Measurements from ENCODE around the gene SMPD4. TPM values are rescaled to one million over a fixed set of nuclear protein-coding genes. Genes with fewer than 3 reads are reported as not detected.
A peak's percentile ranks its signal among the peaks of the same experiment; 100 is the strongest.
"Not testable (repeated sequence)": the region's sequence is repeated elsewhere in the genome, so short reads cannot be mapped to it uniquely, and the experiment has no call there.

SMPD4 gene, protein sequence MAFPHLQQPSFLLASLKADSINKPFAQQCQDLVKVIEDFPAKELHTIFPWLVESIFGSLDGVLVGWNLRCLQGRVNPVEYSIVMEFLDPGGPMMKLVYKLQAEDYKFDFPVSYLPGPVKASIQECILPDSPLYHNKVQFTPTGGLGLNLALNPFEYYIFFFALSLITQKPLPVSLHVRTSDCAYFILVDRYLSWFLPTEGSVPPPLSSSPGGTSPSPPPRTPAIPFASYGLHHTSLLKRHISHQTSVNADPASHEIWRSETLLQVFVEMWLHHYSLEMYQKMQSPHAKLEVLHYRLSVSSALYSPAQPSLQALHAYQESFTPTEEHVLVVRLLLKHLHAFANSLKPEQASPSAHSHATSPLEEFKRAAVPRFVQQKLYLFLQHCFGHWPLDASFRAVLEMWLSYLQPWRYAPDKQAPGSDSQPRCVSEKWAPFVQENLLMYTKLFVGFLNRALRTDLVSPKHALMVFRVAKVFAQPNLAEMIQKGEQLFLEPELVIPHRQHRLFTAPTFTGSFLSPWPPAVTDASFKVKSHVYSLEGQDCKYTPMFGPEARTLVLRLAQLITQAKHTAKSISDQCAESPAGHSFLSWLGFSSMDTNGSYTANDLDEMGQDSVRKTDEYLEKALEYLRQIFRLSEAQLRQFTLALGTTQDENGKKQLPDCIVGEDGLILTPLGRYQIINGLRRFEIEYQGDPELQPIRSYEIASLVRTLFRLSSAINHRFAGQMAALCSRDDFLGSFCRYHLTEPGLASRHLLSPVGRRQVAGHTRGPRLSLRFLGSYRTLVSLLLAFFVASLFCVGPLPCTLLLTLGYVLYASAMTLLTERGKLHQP
- total RNA-seq (10 to 100 TPM; 56.3 to 75.7 (median 62.9) TPM), total RNA-seq (69.3 to 134 (median 105) reads per million in 29 experiments)
- total RNA-seq (2013): 32.6 TPM

DNA sequence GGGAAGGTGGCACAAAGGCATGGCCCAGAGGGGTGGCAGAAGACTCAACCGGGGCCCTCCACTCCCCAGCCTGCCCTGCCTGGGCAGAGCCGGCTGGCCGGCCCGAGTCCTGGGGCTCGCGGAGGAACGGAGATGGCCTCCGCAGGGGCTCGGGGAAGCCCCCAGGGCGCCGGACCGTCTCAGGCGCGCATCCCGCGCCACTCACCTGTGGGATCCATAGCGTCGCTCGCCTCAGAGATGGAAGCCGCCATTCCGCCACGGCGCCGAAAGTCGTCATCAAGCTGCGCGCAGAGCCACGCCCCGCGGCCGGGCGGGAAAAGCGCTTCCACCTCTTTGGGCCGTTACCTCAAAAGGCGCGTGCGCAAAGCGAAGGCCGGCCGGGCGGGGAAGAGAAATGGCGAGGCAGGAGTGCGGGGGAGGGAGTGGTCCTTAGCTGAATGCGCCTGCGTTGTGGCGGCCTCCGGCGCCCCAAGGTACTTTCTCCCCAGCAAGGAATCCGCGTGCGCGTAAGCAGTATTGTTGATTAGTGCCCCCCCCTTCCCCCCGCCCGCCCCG is at the start of gene SMPD4:
TSS of gene SMPD4 (minus strand) at position 278 of the 555 bp plus-strand sequence. CDS start 5,010 bp downstream, outside the sequence.
- no peaks in the 10 kb centered on the region for H3K9me3 Mint-ChIP-seq
- peak; percentile 75 to 80 (median 76) for ATAC-seq (replicated peaks in 1 of 4)

DNA sequence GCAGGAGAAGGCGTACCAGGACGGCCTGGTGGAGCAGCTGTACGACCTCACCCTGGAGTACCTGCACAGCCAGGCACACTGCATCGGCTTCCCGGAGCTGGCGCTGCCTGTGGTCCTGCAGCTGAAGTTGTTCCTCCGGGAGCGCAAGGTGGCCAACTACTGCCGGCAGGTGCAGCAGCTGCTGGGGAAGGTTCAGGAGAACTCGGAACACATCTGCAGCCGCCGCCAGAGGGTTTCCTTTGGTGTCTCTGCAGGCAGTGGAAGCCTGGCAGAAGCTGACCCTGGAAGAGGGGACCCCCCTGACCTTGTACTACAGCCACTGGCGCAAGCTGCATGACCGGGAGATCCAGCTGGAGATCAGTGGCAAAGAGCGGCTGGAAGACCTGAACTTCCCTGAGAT is 49.5 kb upstream of the SMPD4 start:
- H3K27ac Mint-ChIP-seq; H3K36me3 ChIP-seq (ENCODE audit: control insufficient read depth in 2 of 2, extremely low read depth in 1 of 2, insufficient read depth in 1 of 2, low read length in 1 of 2); H3K27ac ChIP-seq (ENCODE audit: low read length); ATAC-seq (replicated peaks in 1 of 4); H3K27me3 ChIP-seq (replicated peaks in 1 of 2; ENCODE audit: control insufficient read depth in 2 of 2, extremely low read depth in 1 of 2, insufficient read depth in 2 of 2, low read length in 1 of 2); H3K4me1 ChIP-seq (ENCODE audit: control insufficient read depth in 1 of 2, extremely low read depth in 1 of 2, insufficient read depth in 2 of 2, low read length in 2 of 2); H3K4me3 ChIP-seq (ENCODE audit: control insufficient read depth in 1 of 2, extremely low read depth in 1 of 2, low read length in 1 of 2); H3K4me1 Mint-ChIP-seq; H3K36me3 Mint-ChIP-seq; H3K4me3 Mint-ChIP-seq; H3K9me3 ChIP-seq; POLR2A ChIA-PET; CTCF ChIA-PET; DNase-seq; H3K9me3 Mint-ChIP-seq: not testable (repeated sequence)
- WGBS (ENCODE audit: insufficient coverage): 95% methylated on average over 9 of the region's 15 CpGs
- H3K27me3 Mint-ChIP-seq: peaks cover 7 to 11% of the 10 kb centered on the region in 2 donors

More for the DNA sequence above, at the start of gene SMPD4:
- H3K36me3 ChIP-seq (ENCODE audit: control insufficient read depth in 2 of 2, extremely low read depth in 1 of 2, insufficient read depth in 1 of 2, low read length in 1 of 2): peaks cover 0 to 7% of the 10 kb centered on the region in 2 donors
- peaks cover 18 to 36% (median 30%) of the 10 kb centered on the region in 3 donors for H3K4me1 Mint-ChIP-seq
- H3K27me3 ChIP-seq (replicated peaks in 1 of 2; ENCODE audit: control insufficient read depth in 2 of 2, extremely low read depth in 1 of 2, insufficient read depth in 2 of 2, low read length in 1 of 2): no peaks in the 10 kb centered on the region
- DNase-seq: peak; percentile 94 to 99 (median 98)
- H3K27ac ChIP-seq (ENCODE audit: low read length): peak within 1 kb of the TSS; percentile 88
- no peaks in the 10 kb centered on the region for H3K9me3 ChIP-seq
- CTCF ChIA-PET: interaction anchor here (0.6 to 2.2 kb wide), 10 partner anchors 13 to 1312 kb away, joined by 3 to 51 read pairs (median 4); partner anchors contain the start of gene IMP4 (in 1 of the 2)
- peaks cover 8 to 36% of the 10 kb centered on the region in 2 experiments for H3K4me1 ChIP-seq (ENCODE audit: control insufficient read depth in 1 of 2, extremely low read depth in 1 of 2, insufficient read depth in 2 of 2, low read length in 2 of 2)
- H3K27me3 Mint-ChIP-seq: no peaks in the 10 kb centered on the region
- peak within 1 kb of the TSS; percentile 66 to 83 for H3K4me3 ChIP-seq (ENCODE audit: control insufficient read depth in 1 of 2, extremely low read depth in 1 of 2, low read length in 1 of 2)
- WGBS (ENCODE audit: insufficient coverage): under 1% methylated on average over 55 of the region's 55 CpGs
- POLR2A ChIA-PET: interaction anchor here (0.6 to 1.4 kb wide), 3 partner anchors 157 to 161 kb away, joined by 4 to 14 read pairs (median 7); partner anchors contain the start of gene IMP4 (in 2 of the 2)
- peak within 1 kb of the TSS; percentile 92 to 95 for H3K27ac Mint-ChIP-seq
- peaks cover under 1% of the 10 kb centered on the region for H3K36me3 Mint-ChIP-seq
- peak within 1 kb of the TSS; percentile 89 to 92 (median 89) for H3K4me3 Mint-ChIP-seq

DNA sequence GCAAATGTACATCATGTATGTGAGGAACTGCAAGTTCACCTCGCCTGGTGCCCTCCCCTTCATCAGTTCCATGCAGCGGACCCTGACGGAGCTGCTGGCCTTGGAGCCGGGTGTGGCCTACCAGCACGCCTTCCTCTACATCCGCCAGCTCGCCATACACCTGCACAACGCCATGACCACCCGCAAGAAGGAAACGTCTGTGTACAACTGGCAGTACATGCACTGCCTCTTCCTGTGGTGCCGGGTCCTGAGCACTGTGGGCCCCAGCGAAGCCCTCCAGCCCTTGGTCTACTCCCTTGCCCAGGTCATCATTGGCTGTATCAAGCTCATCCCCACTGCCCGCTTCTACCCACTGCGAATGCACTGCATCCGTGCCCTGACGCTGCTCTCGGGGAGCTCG is 49.0 kb upstream of the SMPD4 start:
- H3K4me1 ChIP-seq (ENCODE audit: control insufficient read depth in 1 of 2, extremely low read depth in 1 of 2, insufficient read depth in 2 of 2, low read length in 2 of 2); H3K27me3 ChIP-seq (replicated peaks in 1 of 2; ENCODE audit: control insufficient read depth in 2 of 2, extremely low read depth in 1 of 2, insufficient read depth in 2 of 2, low read length in 1 of 2); H3K4me1 Mint-ChIP-seq; H3K27ac Mint-ChIP-seq; H3K27ac ChIP-seq (ENCODE audit: low read length); H3K36me3 ChIP-seq (ENCODE audit: control insufficient read depth in 2 of 2, extremely low read depth in 1 of 2, insufficient read depth in 1 of 2, low read length in 1 of 2); CTCF ChIA-PET; H3K9me3 ChIP-seq; H3K4me3 ChIP-seq (ENCODE audit: control insufficient read depth in 1 of 2, extremely low read depth in 1 of 2, low read length in 1 of 2); H3K9me3 Mint-ChIP-seq; ATAC-seq (replicated peaks in 1 of 4); DNase-seq; POLR2A ChIA-PET; H3K36me3 Mint-ChIP-seq; H3K4me3 Mint-ChIP-seq: not testable (repeated sequence)
- 83% methylated on average over 10 of the region's 18 CpGs for WGBS (ENCODE audit: insufficient coverage)
- H3K27me3 Mint-ChIP-seq: peaks cover 7 to 11% of the 10 kb centered on the region in 2 donors

DNA sequence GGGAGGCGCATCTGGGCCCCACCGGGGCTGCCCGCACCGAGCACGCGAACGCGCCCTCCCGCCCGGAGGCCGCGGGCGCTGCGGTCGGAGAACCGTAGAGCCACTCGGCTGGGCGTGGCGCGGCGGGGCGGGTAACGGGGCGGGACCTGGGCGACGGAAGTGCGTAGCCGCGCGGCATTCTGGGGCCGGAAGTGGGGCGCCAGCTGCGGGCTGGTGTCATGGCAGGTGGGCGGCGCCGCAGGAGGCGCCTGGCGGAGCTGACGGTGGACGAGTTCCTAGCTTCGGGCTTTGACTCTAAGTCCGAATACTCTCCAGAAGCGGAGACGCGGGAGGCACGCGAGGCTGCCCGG is 47.7 kb upstream of the SMPD4 start:
- H3K9me3 ChIP-seq; H3K4me3 ChIP-seq (ENCODE audit: control insufficient read depth in 1 of 2, extremely low read depth in 1 of 2, low read length in 1 of 2); H3K9me3 Mint-ChIP-seq; H3K36me3 ChIP-seq (ENCODE audit: control insufficient read depth in 2 of 2, extremely low read depth in 1 of 2, insufficient read depth in 1 of 2, low read length in 1 of 2); CTCF ChIA-PET; H3K4me1 ChIP-seq (ENCODE audit: control insufficient read depth in 1 of 2, extremely low read depth in 1 of 2, insufficient read depth in 2 of 2, low read length in 2 of 2); H3K27ac ChIP-seq (ENCODE audit: low read length); H3K27me3 ChIP-seq (replicated peaks in 1 of 2; ENCODE audit: control insufficient read depth in 2 of 2, extremely low read depth in 1 of 2, insufficient read depth in 2 of 2, low read length in 1 of 2); H3K36me3 Mint-ChIP-seq; H3K27ac Mint-ChIP-seq; H3K4me1 Mint-ChIP-seq: not testable (repeated sequence)
- peak overlapping the region in 1 of 3 donors; percentile 39 for H3K4me3 Mint-ChIP-seq
- H3K27me3 Mint-ChIP-seq: peaks cover 5 to 11% of the 10 kb centered on the region in 2 donors
- WGBS (ENCODE audit: insufficient coverage): 64% methylated on average over 29 of the region's 48 CpGs
- POLR2A ChIA-PET: interaction anchor here in 1 of 2 donors (0.6 kb wide), 1 partner anchor 32 kb away, joined by 3 read pairs; no protein-coding TSS in a partner anchor
- DNase-seq (peak in 22 of 35 experiments; percentile 4 to 60 (median 22)), ATAC-seq (replicated peaks in 1 of 4) (peak in 2 of 4 experiments; percentile 45 to 70)

DNA sequence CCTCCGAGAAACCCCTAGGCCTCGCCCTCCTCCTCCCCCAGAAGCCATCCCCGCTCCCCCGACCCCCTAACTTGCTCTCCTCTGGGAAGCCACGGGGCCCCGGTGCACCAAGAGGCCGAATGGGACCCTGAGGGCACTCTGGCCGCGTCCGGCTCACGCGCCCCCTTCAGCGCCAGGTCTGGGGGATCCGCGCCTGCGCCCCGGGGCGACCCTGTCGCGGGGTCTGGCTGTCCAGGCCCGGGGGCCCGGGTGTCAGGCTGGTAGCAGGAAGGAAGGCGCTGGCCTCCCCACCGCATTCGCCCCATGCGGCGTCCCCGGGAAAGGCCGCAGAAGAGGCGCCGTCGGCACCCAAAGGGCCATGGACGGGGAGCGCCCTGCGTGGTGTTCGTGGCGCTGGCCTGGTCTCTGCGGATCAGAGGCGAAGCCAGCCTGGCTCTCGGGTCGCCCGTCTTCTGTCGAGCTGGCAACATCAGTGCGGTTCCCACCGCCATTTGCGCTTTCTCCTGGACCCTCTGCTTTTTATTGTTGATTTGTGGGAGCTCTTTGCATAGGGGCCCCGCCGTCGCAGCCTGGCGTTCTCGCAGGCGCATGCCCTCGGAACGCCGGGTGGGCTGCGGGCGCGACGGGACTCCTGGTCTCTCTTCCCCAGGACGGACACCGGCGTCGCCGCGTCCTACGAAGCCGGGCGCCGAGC is 47.2 kb upstream of the SMPD4 start:
- H3K27ac Mint-ChIP-seq; ATAC-seq (replicated peaks in 1 of 4); H3K4me3 ChIP-seq (ENCODE audit: control insufficient read depth in 1 of 2, extremely low read depth in 1 of 2, low read length in 1 of 2); H3K36me3 Mint-ChIP-seq; H3K9me3 ChIP-seq; DNase-seq; H3K4me1 ChIP-seq (ENCODE audit: control insufficient read depth in 1 of 2, extremely low read depth in 1 of 2, insufficient read depth in 2 of 2, low read length in 2 of 2); H3K27ac ChIP-seq (ENCODE audit: low read length); H3K4me3 Mint-ChIP-seq; H3K9me3 Mint-ChIP-seq; H3K36me3 ChIP-seq (ENCODE audit: control insufficient read depth in 2 of 2, extremely low read depth in 1 of 2, insufficient read depth in 1 of 2, low read length in 1 of 2); CTCF ChIA-PET; H3K4me1 Mint-ChIP-seq; H3K27me3 ChIP-seq (replicated peaks in 1 of 2; ENCODE audit: control insufficient read depth in 2 of 2, extremely low read depth in 1 of 2, insufficient read depth in 2 of 2, low read length in 1 of 2): not testable (repeated sequence)
- peaks cover 4 to 12% of the 10 kb centered on the region in 2 donors for H3K27me3 Mint-ChIP-seq
- POLR2A ChIA-PET: interaction anchor here in 1 of 2 donors (0.6 kb wide), 1 partner anchor 31 kb away, joined by 3 read pairs; no protein-coding TSS in a partner anchor
- 91% methylated on average over 60 of the region's 69 CpGs for WGBS (ENCODE audit: insufficient coverage)

GRCh38 chr2:130228005-130228404 is 46.6 kb upstream of the SMPD4 start:
- H3K36me3 ChIP-seq (ENCODE audit: control insufficient read depth in 2 of 2, extremely low read depth in 1 of 2, insufficient read depth in 1 of 2, low read length in 1 of 2); H3K36me3 Mint-ChIP-seq; H3K9me3 Mint-ChIP-seq; POLR2A ChIA-PET; H3K27me3 ChIP-seq (replicated peaks in 1 of 2; ENCODE audit: control insufficient read depth in 2 of 2, extremely low read depth in 1 of 2, insufficient read depth in 2 of 2, low read length in 1 of 2); H3K4me3 ChIP-seq (ENCODE audit: control insufficient read depth in 1 of 2, extremely low read depth in 1 of 2, low read length in 1 of 2); H3K4me3 Mint-ChIP-seq; H3K4me1 Mint-ChIP-seq; H3K9me3 ChIP-seq; H3K4me1 ChIP-seq (ENCODE audit: control insufficient read depth in 1 of 2, extremely low read depth in 1 of 2, insufficient read depth in 2 of 2, low read length in 2 of 2); H3K27ac Mint-ChIP-seq; ATAC-seq (replicated peaks in 1 of 4); H3K27ac ChIP-seq (ENCODE audit: low read length); DNase-seq; CTCF ChIA-PET: not testable (repeated sequence)
- WGBS (ENCODE audit: insufficient coverage): 91% methylated on average over 13 of the region's 21 CpGs
- peaks cover 4 to 12% of the 10 kb centered on the region in 2 donors for H3K27me3 Mint-ChIP-seq

Measured in T-cell (primary cell).